WERI-Rb-1 (cell line): ENCODE results near the gene TSC22D1.

ENCODE experiments used
- DNase-seq: peaks from one replicate; pipeline ENCODE4 v3.0.0-alpha.2; 2020
- H3K27ac ChIP-seq: fragments of 250-450 bp; sonication (Bioruptor Pico); 2 replicates; pipeline ENCODE4 v1.5.1; 2020; ENCODE audit warnings: mild to moderate bottlenecking, moderate library complexity
- H3K27me3 ChIP-seq: fragments of 250-450 bp; sonication (Bioruptor Pico); 2 replicates; pipeline ENCODE4 v1.5.1; 2021; ENCODE audit warnings: mild to moderate bottlenecking, low read depth, moderate library complexity; ENCODE audit not compliant: insufficient read depth, severe bottlenecking
- H3K36me3 ChIP-seq: fragments of 250-450 bp; sonication (Bioruptor Pico); 2 replicates; pipeline ENCODE4 v1.5.1; 2020; ENCODE audit warnings: mild to moderate bottlenecking, moderate library complexity
- H3K4me3 ChIP-seq: 2 replicates; pipeline ENCODE4 v1.5.1; 2011; ENCODE audit warnings: low read depth, mild to moderate bottlenecking, control low read depth, low read length
- H3K9me3 ChIP-seq: fragments of 250-450 bp; sonication (Bioruptor Pico); 2 replicates; pipeline ENCODE4 v1.5.1; 2021; ENCODE audit warnings: mild to moderate bottlenecking, moderate library complexity; ENCODE audit not compliant: severe bottlenecking
- TF ChIP-seq, protein P1 (sequence below): IDR thresholded peaks from 2 replicates; pipeline ENCODE4 v1.5.1; 2011; ENCODE audit warnings: low read depth, mild to moderate bottlenecking, control low read depth, inconsistent platforms, low read length

The TSC22D1 gene

DNA sequence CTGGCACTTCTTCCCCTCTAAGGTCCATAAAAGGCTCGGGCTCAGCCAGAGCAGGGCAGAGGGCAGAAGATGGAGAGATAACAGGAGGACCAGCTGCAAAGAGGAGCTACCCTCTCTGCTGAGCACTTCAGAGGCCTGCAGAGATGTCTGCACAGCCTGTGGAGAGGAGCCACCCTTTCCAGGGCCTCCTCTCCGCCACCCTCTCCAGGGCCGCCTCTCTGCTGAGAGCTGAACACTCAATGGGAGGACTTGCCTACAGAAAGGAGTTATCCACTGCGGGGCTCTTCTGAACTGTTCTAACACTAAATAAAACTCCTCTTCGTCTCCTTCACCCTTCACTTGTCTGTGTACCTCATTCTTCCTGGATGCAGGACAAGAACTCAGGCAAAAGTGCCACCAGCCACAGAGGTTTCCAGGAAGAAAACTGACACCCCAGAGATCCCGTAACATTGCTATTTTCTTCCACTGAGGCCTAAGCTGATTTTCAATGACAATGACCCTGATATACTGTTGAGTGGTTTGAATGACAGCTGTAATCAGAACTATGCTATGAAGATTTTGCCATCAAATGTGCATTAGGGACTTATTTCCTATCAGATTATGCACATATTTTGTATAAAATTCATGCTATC is 16.2 kb upstream of the TSC22D1 start:
- DNase-seq = no peak
- no peaks in the 10 kb centered on the region for H3K9me3 ChIP-seq
- no peaks in the 10 kb centered on the region for H3K36me3 ChIP-seq
- H3K27ac ChIP-seq = no peak overlapping the region
- TF ChIP-seq, protein P1, sequence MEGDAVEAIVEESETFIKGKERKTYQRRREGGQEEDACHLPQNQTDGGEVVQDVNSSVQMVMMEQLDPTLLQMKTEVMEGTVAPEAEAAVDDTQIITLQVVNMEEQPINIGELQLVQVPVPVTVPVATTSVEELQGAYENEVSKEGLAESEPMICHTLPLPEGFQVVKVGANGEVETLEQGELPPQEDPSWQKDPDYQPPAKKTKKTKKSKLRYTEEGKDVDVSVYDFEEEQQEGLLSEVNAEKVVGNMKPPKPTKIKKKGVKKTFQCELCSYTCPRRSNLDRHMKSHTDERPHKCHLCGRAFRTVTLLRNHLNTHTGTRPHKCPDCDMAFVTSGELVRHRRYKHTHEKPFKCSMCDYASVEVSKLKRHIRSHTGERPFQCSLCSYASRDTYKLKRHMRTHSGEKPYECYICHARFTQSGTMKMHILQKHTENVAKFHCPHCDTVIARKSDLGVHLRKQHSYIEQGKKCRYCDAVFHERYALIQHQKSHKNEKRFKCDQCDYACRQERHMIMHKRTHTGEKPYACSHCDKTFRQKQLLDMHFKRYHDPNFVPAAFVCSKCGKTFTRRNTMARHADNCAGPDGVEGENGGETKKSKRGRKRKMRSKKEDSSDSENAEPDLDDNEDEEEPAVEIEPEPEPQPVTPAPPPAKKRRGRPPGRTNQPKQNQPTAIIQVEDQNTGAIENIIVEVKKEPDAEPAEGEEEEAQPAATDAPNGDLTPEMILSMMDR = no peak
- no peak overlapping the region for H3K4me3 ChIP-seq
- H3K27me3 ChIP-seq = no peaks in the 10 kb centered on the region

DNA sequence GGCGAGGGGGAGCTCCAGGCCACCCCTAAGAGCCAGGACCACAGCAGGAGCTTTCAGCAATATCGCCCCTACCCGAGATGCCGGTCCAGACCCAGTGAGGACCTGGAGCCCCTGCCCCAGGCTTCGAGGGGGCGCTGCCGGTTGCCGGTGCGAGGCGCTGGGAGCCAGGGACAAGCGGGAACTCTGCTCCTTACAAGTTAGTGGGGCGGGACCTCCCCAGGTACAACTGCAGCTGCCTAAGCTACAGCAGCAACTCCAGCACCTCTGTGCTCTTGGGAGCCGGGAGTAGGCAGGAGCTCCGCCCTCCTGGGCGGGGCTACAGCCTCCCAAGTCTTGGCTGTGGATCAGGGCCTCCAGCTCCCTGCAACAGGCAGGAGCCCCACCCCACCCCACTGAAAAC is 15.2 kb upstream of the TSC22D1 start:
- no peak overlapping the region for H3K4me3 ChIP-seq
- H3K9me3 ChIP-seq = no peaks in the 10 kb centered on the region
- no peaks in the 10 kb centered on the region for H3K27me3 ChIP-seq
- TF ChIP-seq, protein P1 = no peak
- H3K36me3 ChIP-seq = no peaks in the 10 kb centered on the region
- DNase-seq = no peak
- no peak overlapping the region for H3K27ac ChIP-seq

DNA sequence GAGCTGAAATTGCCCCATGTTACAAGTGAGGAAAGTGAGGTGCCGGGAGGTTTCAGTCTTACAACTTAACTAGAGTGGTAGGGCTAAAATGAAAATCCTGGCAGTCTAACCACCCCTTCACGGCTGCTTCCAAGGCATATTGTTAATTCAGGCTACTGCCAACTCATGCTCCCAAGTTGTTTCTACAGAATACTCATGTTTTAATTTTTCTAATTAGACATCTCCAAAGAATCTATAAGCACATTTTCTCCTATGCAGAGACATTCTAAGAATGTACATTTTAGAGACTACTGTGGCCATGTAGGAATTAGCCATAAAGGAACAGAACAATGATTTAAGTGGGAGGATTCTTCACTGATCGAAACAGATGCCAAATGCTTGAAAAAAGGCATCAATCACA is 7.0 kb upstream of the TSC22D1 start:
- TF ChIP-seq, protein P1 = no peak
- DNase-seq = no peak
- H3K36me3 ChIP-seq = no peaks in the 10 kb centered on the region
- H3K9me3 ChIP-seq = no peaks in the 10 kb centered on the region
- H3K4me3 ChIP-seq = no peak overlapping the region
- no peaks in the 10 kb centered on the region for H3K27me3 ChIP-seq
- H3K27ac ChIP-seq = no peak overlapping the region

DNA sequence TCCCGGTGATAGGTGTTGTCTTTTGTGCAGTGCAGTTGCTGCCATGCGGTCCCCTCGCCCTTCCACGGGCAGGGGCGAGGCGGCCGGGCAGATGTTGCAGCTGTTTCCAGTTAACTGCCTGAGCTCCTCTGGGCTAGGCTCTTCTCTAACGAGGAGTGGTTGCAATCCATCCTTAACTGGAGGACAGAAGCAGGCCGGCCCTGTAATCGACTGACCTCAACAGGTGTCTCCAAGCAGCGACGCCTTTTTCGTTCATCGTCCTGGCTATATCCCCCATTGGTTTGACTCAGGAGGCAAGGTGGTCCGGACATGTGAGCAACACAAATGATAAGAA is 1.9 kb upstream of the TSC22D1 start:
- H3K4me3 ChIP-seq = peak overlapping the region; percentile 80
- no peak for DNase-seq
- TF ChIP-seq, protein P1 = no peak

DNA sequence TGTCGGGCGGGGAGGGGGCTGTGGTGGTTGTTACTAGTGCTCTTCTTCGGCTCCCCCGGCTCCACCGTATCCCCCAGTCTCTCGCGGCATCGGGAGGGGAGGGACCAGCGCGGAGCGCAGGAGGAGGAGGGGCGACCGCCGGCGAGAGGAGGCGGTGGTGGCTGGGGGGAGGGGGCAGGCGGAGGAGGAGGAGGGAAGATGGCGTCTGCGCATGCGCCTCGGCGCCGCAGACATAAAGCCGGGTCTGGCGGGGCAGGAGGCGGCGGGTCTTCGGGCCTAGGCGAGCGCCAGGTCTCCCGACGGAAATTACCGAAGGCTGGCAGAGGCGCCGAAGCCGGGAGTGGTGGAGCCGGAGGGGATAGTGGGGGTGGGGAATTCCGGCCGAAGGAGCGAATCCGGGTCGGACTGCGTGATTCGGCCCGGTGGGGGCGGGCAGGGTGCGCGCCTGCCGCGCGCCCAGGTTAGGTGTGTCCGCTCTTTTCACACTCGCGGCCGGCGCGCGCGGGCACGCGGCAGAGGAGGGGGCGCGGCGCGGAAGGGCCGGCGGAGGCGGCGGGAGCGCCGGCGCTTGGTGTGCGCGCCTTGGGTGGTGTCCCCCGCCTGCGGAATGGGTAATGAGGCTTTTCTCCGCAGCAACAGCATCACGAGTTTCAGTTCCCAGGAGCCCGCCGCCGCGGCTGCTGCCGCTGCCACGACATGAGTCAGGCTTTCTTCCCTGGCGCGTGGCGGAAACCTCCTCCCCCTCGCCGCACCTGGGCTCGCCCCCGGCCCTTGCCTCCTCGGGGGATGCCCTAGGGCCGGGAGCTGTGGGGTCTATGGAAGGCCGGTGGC is 1.3 kb upstream of the TSC22D1 start:
- Histone ChIP-seq H3K36me3 (peaks cover 13% of the 10 kb centered on the region), H3K9me3 (no peaks in the 10 kb centered on the region), H3K4me3 (peak overlapping the region; percentile 80), H3K27ac (peak overlapping the region; percentile 82), H3K27me3 (no peaks in the 10 kb centered on the region)
- peak; percentile 98 for DNase-seq
- TF ChIP-seq, protein P1 = no peak

More for the DNA sequence above, 1.9 kb upstream of the TSC22D1 start:
- H3K36me3 ChIP-seq = peaks cover 13% of the 10 kb centered on the region
- H3K9me3 ChIP-seq = no peaks in the 10 kb centered on the region
- peak overlapping the region; percentile 82 for H3K27ac ChIP-seq
- H3K27me3 ChIP-seq = no peaks in the 10 kb centered on the region
